HG03378 (cell line): ENCODE measurements around the gene ARHGEF39.
A peak's percentile ranks its signal among the peaks of the same experiment; 100 is the strongest.

ENCODE experiments used
- ATAC-seq: cut with Tn5 transposase; IDR thresholded peaks from one replicate; pipeline ENCODE4 v1.9.1; 2021; ENCODE audit warnings: mild to moderate bottlenecking, moderate library complexity; ENCODE audit not compliant: unreplicated experiment

The ARHGEF39 gene, protein sequence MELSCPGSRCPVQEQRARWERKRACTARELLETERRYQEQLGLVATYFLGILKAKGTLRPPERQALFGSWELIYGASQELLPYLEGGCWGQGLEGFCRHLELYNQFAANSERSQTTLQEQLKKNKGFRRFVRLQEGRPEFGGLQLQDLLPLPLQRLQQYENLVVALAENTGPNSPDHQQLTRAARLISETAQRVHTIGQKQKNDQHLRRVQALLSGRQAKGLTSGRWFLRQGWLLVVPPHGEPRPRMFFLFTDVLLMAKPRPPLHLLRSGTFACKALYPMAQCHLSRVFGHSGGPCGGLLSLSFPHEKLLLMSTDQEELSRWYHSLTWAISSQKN

GRCh38 chr9:35664531-35665470 lies at the start of gene ARHGEF39:
Gene ARHGEF39, minus strand, starts transcription at chr9:35665195. Its CDS starts 26 bp downstream, at chr9:35665169.
- peak; percentile 39 for ATAC-seq

DNA sequence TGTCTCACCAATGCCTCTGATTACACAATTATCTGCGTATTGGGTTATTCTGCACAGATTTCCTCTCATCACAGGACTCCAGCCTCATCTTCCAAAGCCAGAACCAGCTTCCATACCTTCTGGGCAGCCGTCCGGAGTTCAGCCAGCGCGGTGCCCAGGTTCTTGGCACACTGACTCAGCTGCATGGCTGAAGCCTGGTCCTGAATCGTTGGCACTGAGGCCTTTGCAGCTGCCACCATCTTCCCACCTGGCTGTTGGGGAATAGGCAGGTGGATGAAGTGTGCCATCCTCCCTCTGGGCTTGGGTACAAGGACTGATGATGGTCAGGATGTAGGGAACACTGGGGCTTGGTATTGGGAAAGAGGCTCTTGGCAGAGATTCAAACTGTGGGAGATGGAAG lies 49.1 kb upstream of the ARHGEF39 start:
- no peak for ATAC-seq

DNA sequence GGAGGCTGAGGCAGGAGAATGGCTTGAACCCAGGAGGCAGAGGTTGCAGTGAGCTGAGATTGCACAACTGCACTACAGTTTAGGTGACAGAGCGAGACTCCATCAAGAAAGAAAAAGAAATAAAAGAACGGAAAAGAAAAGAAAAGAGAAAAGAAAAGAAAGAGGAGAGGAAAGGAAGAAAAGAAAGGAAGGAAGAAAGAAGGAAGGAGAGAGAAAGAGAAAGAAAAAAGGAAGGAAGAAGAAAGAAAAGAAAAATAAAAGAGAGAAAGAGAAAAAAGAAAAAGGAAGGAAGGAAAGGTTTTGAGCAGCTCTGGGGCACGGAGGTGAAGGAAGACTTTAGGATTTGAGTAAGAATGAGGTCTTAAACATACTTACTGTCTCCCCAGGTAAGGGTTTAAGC lies 48.6 kb upstream of the ARHGEF39 start:
- ATAC-seq: no peak

DNA sequence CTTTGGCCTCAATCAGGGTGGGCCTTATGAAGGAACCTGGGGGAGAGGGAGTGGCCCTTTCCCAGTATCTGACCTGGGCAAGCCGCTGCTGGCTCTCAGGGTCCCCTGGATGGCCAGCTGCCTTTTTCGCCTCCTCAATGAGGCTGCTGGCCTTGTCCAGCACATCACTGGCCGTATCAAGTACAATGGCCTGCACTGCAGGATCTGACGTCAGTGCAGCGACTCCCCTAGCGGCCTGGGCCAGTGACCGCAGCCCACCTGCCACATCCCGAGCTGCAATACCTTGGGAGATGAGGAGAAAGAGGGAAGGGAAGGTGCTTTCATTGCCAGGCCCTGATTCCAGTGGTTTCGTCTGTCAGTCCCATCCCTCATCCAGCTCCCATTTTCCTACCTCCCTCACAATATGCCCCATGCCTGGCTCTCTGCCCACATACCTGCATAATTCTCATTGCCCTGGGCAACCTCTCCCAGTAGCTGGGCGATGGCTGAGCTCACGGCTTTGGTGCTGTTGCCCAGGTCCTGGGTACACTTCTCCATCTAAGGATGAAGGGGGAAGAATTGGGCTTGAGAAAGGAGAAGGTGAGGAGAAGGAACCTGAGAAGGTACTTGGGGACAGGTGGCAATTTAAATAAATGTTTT lies 47.9 kb upstream of the ARHGEF39 start:
- ATAC-seq: no peak

GRCh38 chr9:35711501-35712428 lies 46.8 kb upstream of the ARHGEF39 start:
- ATAC-seq: no peak

GRCh38 chr9:35710818-35711500 lies 46.0 kb upstream of the ARHGEF39 start:
- ATAC-seq: no peak

GRCh38 chr9:35708146-35708545 lies 43.2 kb upstream of the ARHGEF39 start:
- no peak for ATAC-seq

GRCh38 chr9:35706951-35707350 lies 42.0 kb upstream of the ARHGEF39 start:
- ATAC-seq: no peak

DNA sequence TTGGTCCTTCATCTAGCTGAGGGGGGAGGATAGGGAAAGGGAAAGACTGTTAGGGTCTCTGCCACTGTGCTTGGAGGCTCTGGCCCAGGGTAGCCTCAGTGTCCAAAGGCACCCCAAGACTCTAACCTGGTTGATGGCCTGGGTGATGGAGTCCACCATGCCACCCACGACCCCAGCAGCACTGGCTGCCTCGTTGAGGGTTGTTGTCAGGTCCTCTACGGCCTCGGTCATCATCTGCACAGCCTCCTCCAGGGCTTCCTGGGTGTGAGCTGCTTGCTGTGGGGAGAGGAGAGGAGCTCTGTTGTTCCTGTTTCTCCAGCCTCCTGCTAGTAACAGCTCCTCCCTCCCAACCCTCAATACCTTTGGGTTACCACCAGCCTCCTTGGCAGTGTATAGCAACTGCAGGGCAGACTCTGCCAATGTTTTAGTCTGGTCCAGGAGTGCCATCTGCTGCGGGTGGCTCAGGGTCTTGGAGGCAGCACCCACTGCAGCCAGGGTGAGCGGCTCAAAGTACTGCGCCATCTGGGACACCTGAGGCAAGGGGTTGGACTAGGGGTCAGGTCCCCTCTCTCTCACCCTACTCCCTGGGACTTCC lies 40.9 kb upstream of the ARHGEF39 start:
- ATAC-seq: no peak

DNA sequence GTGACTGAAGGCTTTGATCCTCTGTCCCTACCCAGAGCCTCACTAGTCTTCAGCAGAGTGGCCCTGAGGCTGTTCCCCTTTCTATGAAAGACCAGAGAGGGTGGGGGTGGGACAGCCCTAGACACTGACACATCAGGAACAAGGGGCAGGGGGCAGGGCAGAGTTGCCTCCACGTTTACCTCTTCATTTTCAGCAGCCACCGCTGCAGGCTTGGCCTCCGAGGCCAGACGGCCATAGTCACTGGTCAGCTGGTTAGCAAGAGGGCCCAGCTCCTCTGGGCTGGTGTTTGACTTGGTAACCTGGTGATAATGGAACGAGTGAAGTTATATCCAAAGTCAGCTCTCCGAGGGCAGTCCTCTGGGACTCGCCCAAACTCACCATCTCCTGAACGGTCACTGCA lies 40.4 kb upstream of the ARHGEF39 start:
- ATAC-seq: no peak

- ATAC-seq: no peak
These were observed 39.1 kb upstream of the ARHGEF39 start for GRCh38 chr9:35703906-35704672.

DNA sequence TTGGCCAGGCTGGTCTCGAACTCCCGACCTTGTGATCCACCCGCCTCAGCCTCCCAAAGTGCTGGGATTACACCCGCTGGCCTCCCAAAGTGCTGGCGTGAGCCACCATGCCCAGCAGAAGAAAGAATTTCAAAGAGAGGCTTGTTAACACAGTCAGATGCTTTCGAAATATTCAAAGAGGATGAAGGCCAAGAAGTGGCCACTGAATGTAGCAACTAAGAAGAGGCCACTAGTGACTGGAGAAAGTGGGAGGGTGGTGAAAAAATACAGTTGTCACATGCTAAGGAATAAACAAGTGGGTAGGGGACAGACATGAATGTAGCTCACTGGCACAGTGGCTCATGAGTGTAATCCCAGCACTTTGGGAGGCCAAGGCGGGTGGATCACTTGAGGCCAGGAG lies 37.7 kb upstream of the ARHGEF39 start:
- no peak for ATAC-seq

DNA sequence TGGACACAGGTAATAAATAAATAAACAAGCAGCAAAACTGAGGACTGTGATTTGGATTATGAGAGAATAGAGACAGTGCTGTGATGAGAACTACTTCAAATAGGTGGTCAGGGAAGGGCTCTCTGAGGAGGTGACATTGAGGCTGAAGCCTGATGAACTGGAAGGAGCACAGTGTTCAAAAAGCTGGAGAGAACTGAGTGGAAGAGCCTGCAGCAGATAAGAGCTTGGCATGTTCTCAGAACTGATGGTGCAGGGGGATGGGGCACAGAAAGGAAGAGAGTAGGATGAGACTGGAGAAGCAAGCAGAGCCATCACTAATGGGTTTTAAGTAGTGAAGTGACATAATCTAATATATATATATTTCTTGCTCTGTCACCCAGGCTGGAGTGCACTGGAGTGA lies 35.9 kb upstream of the ARHGEF39 start:
- no peak for ATAC-seq

- no peak for ATAC-seq
These were observed 35.0 kb upstream of the ARHGEF39 start for GRCh38 chr9:35700031-35700430.

DNA sequence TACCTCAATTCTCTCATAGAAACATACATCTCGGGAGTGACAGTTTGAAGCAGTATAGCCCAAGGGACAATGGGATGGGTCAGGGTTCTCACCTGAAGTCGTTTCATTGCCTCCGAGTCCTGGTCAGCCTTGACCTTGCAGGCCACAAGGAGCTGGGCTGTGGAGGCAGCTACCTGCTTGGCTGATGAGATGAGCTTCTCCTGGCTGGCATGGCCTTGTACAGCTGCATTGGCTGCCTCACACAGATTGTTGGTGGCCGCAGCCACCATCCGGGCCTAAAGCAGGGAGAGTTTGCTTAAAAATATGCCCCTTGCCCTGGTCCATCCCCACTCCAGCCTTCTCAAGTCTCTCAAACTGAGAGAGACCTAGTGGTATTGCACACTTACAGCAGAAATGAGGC lies 33.2 kb upstream of the ARHGEF39 start:
- no peak for ATAC-seq

DNA sequence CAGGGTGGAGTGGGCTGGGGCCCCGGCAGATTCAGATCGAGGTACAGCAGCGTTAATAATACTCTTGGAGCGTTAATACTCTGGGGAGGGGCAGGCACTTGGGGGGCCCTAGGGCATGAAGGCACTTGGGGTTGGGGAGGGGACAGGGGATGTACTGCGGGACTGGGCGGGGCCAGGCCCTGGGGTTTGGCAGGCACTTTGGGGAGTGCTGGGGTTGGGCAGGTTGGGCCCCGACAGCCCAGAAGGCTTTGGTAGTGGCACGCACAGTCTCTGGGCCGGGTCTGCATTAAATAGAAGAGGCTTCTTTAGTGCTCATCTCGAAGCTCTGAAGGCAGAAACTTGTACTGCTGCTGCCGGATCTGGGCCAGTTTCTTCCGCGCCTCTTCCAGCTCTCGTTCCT lies 32.5 kb upstream of the ARHGEF39 start:
- ATAC-seq: no peak

DNA sequence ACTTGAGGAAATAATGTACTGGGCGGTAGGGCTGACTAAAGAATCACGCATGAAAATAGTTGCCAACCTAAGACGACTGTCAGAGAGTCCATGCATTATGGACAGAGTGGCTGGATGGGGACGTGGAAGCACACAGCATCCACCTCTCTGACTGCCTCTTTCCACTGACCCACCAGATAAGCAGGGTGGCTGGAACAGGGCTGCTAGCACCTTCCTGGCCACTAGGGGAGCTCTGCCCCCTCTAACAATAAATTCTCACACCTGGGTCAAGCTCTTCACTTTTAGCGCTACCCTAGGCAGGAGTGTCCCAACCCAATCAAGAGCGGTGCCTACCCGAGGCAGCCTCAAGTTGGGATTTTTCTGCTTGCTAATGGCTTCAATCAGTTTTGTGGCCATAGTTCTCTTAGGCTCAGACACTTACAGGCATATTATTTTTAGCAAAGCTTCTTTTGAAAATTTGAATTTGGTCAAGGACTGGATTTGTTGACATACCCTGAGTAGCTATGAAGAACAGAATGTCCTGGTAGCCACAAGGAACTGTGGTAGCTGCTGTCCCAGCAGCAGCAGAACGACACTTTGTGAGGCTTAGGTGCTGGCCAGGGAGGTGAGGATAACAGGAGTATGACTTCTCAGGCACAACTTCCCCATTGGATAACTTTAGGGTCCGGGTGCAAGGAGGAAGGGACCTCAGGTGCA lies 31.7 kb upstream of the ARHGEF39 start:
- ATAC-seq: peak; percentile 60

DNA sequence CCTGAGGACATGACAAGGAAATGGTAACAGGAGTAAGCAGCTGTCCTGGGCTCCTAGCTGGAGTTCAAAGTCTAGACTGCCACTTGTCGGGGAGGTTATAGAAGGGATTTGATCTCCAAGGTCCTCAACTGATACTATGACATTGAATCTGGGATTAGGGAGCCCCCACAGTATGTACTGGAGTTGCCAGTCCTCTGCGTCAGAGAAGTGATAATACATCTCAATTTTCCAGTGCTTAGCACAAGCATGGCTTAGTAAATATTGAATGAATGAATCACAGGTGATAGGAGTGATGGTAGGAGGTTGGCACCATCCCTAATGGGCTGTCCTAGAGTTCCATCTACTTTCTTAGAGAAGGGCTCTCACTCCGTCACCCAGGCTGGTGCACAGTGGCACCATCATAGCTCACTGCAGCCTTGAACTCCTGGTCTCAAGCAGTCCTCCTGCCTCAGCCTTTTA lies 31.0 kb upstream of the ARHGEF39 start:
- ATAC-seq: no peak
